HEK293 (cell line): ENCODE measurements around the gene PHLDA1.

Experiments
- CTCF ChIA-PET: fragments of 350-600 bp; formaldehyde crosslinking; extraction: SDS; loops from one replicate; lab custom pipeline; 2021; ENCODE audit warnings: antibody characterized with exemption; lab: Yijun Ruan, JAX
- POLR2A ChIA-PET: fragments of 300-600 bp; formaldehyde crosslinking; extraction: SDS; loops from one replicate; lab custom pipeline; 2020; ENCODE audit warnings: antibody characterized with exemption, inconsistent platforms; lab: Yijun Ruan, JAX
- H3K27ac ChIP-seq: fragments of 200-500 bp; sonication (Bioruptor generic); 2 replicates; pipeline ENCODE4 v1.5.1; 2014; ENCODE audit warnings: low read depth, low read length, control low read depth, inconsistent platforms; ENCODE audit errors: extremely low read depth
- H3K36me3 ChIP-seq, 2 experiments: fragments of 200-500 bp in 1 of 2; sonication (Bioruptor generic) in 1 of 2; 1 replicate in 1 of 2; 2 replicates in 1 of 2; pipeline ENCODE4 v1.5.1; 2014 to 2017; ENCODE audit warnings: inconsistent platforms in 2 of 2, low read length in 2 of 2; ENCODE audit not compliant: control insufficient read depth in 2 of 2, insufficient read depth in 1 of 2
- H3K4me1 ChIP-seq: fragments of 200-500 bp; sonication (Bioruptor generic); 2 replicates; pipeline ENCODE4 v1.5.1; 2014; ENCODE audit warnings: mild to moderate bottlenecking, low read length, inconsistent platforms; ENCODE audit not compliant: control insufficient read depth, insufficient read depth
- H3K4me3 ChIP-seq: 2 replicates; pipeline ENCODE4 v1.5.1; 2011; ENCODE audit warnings: low read depth, mild to moderate bottlenecking, control low read depth, low read length, moderate library complexity
- H3K9me3 ChIP-seq: fragments of 200-500 bp; sonication (Bioruptor generic); 2 replicates; pipeline ENCODE4 v1.5.1; 2014; ENCODE audit warnings: low read depth, low read length, inconsistent platforms; ENCODE audit not compliant: control insufficient read depth, insufficient read depth
- BCL11A ChIP-seq: fragments of 450-650 bp; formaldehyde crosslinking; IDR thresholded peaks from 2 replicates; pipeline ENCODE4 v1.5.1; 2016; ENCODE audit warnings: low read depth, missing biosample characterization, missing genetic modification characterization
- IKZF3 ChIP-seq: fragments of 450-650 bp; IDR thresholded peaks from 2 replicates; pipeline ENCODE4 v1.5.0; 2018; ENCODE audit warnings: missing biosample characterization, mild to moderate bottlenecking, missing genetic modification characterization, moderate library complexity
- SCRT1 ChIP-seq: fragments of 450-650 bp; formaldehyde crosslinking; IDR thresholded peaks from 2 replicates; pipeline ENCODE4 v1.5.1; 2016; ENCODE audit warnings: missing biosample characterization, missing genetic modification characterization, borderline replicate concordance
- SETDB1 ChIP-seq: IDR thresholded peaks from one replicate; pipeline ENCODE4 v1.6.1; 2017; ENCODE audit warnings: mild to moderate bottlenecking, low read length, moderate library complexity, mixed read lengths; ENCODE audit not compliant: insufficient read length
- YY2 ChIP-seq: fragments of 450-650 bp; formaldehyde crosslinking; IDR thresholded peaks from 2 replicates; pipeline ENCODE4 v1.5.1; 2016; ENCODE audit warnings: missing biosample characterization, missing genetic modification characterization
- ZIC2 ChIP-seq: fragments of 450-650 bp; formaldehyde crosslinking; IDR thresholded peaks from 2 replicates; pipeline ENCODE4 v1.5.1; 2016; ENCODE audit warnings: missing biosample characterization, missing genetic modification characterization
- ZNF112 ChIP-seq: fragments of 450-650 bp; formaldehyde crosslinking; IDR thresholded peaks from 2 replicates; pipeline ENCODE4 v1.5.0; 2017; ENCODE audit warnings: missing biosample characterization, missing genetic modification characterization
- ZNF114 ChIP-seq: fragments of 450-650 bp; formaldehyde crosslinking; IDR thresholded peaks from 2 replicates; pipeline ENCODE4 v1.5.0; 2017; ENCODE audit warnings: missing biosample characterization, missing genetic modification characterization
- ZNF138 ChIP-seq: fragments of 450-650 bp; formaldehyde crosslinking; IDR thresholded peaks from 2 replicates; pipeline ENCODE4 v1.5.1; 2016; ENCODE audit warnings: missing biosample characterization, missing genetic modification characterization, borderline replicate concordance
- ZNF184 ChIP-seq: fragments of 450-650 bp; IDR thresholded peaks from 2 replicates; pipeline ENCODE4 v1.5.1; 2018; ENCODE audit warnings: missing biosample characterization, mild to moderate bottlenecking, missing genetic modification characterization
- ZNF19 ChIP-seq: fragments of 450-650 bp; formaldehyde crosslinking; IDR thresholded peaks from 2 replicates; pipeline ENCODE4; 2016; ENCODE audit warnings: missing biosample characterization, missing genetic modification characterization, low read depth
- ZNF23 ChIP-seq: fragments of 450-650 bp; formaldehyde crosslinking; IDR thresholded peaks from 2 replicates; pipeline ENCODE4 v1.5.1; 2016; ENCODE audit warnings: missing biosample characterization, missing genetic modification characterization, borderline replicate concordance
- ZNF24 ChIP-seq: fragments of 450-650 bp; formaldehyde crosslinking; IDR thresholded peaks from 2 replicates; pipeline ENCODE4 v1.5.1; 2016; ENCODE audit warnings: missing biosample characterization, missing genetic modification characterization
- ZNF302 ChIP-seq: fragments of 450-650 bp; formaldehyde crosslinking; IDR thresholded peaks from 2 replicates; pipeline ENCODE4 v1.5.1; 2016; ENCODE audit warnings: missing biosample characterization, missing genetic modification characterization, low read depth
- ZNF391 ChIP-seq: fragments of 450-650 bp; formaldehyde crosslinking; IDR thresholded peaks from 2 replicates; pipeline ENCODE4 v1.5.1; 2016; ENCODE audit warnings: low read depth, missing biosample characterization, missing genetic modification characterization, borderline replicate concordance
- ZNF426 ChIP-seq: fragments of 450-650 bp; formaldehyde crosslinking; IDR thresholded peaks from 2 replicates; pipeline ENCODE4 v1.5.1; 2017; ENCODE audit warnings: missing biosample characterization, missing genetic modification characterization, mild to moderate bottlenecking, inconsistent platforms, moderate library complexity
- TF ChIP-seq, protein P1 (sequence below): fragments of 450-650 bp; formaldehyde crosslinking; IDR thresholded peaks from 2 replicates; pipeline ENCODE4 v1.5.1; 2017; ENCODE audit warnings: missing biosample characterization, missing genetic modification characterization
- TF ChIP-seq, protein P2 (sequence below): fragments of 450-650 bp; formaldehyde crosslinking; IDR thresholded peaks from 2 replicates; pipeline ENCODE4 v1.5.1; 2016; ENCODE audit warnings: missing biosample characterization, missing genetic modification characterization
- TF ChIP-seq, protein P3 (sequence below): fragments of 450-650 bp; formaldehyde crosslinking; IDR thresholded peaks from 2 replicates; pipeline ENCODE4 v1.5.1; 2017; ENCODE audit warnings: missing biosample characterization, missing genetic modification characterization
- TF ChIP-seq, protein P4 (sequence below): fragments of 450-650 bp; formaldehyde crosslinking; IDR thresholded peaks from 2 replicates; pipeline ENCODE4 v1.5.1; 2017; ENCODE audit warnings: missing biosample characterization, missing genetic modification characterization
- TF ChIP-seq, protein P5 (sequence below): fragments of 450-650 bp; formaldehyde crosslinking; IDR thresholded peaks from 2 replicates; pipeline ENCODE4 v1.5.0; 2017; ENCODE audit warnings: missing biosample characterization, missing genetic modification characterization, borderline replicate concordance

The PHLDA1 gene

DNA sequence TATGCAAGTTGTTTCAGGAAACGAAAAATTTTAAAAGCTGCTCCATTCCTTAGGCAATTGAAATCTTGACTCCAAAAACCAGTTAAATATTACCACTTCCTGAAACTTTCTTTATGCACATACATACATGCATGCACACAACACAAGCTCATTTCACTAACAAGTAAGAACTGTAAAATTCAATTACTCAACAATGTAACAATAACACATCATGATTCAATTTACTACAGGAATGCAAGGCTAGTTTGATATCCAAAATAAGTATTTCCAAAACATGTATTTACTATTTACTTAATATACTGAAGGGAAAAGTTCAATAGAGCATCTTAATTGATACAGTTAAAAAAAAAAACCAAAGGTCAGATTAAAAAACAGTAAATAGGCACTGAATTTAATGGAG lies 33.3 kb upstream of the PHLDA1 start:
- TF ChIP-seq, protein P1, sequence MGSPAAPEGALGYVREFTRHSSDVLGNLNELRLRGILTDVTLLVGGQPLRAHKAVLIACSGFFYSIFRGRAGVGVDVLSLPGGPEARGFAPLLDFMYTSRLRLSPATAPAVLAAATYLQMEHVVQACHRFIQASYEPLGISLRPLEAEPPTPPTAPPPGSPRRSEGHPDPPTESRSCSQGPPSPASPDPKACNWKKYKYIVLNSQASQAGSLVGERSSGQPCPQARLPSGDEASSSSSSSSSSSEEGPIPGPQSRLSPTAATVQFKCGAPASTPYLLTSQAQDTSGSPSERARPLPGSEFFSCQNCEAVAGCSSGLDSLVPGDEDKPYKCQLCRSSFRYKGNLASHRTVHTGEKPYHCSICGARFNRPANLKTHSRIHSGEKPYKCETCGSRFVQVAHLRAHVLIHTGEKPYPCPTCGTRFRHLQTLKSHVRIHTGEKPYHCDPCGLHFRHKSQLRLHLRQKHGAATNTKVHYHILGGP (tag by site-specific recombination): no peak
- TF ChIP-seq, protein P2, sequence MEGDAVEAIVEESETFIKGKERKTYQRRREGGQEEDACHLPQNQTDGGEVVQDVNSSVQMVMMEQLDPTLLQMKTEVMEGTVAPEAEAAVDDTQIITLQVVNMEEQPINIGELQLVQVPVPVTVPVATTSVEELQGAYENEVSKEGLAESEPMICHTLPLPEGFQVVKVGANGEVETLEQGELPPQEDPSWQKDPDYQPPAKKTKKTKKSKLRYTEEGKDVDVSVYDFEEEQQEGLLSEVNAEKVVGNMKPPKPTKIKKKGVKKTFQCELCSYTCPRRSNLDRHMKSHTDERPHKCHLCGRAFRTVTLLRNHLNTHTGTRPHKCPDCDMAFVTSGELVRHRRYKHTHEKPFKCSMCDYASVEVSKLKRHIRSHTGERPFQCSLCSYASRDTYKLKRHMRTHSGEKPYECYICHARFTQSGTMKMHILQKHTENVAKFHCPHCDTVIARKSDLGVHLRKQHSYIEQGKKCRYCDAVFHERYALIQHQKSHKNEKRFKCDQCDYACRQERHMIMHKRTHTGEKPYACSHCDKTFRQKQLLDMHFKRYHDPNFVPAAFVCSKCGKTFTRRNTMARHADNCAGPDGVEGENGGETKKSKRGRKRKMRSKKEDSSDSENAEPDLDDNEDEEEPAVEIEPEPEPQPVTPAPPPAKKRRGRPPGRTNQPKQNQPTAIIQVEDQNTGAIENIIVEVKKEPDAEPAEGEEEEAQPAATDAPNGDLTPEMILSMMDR (tag by site-specific recombination): no peak
- TF ChIP-seq SETDB1: peak; percentile 84
- POLR2A ChIA-PET: no interaction called here
- Histone ChIP-seq H3K9me3 (no peaks in the 10 kb centered on the region), H3K36me3 (peaks cover 69 to 87% of the 10 kb centered on the region in 2 experiments), H3K4me1 (no peaks in the 10 kb centered on the region), H3K27ac (no peak overlapping the region), H3K4me3 (no peak overlapping the region)
- CTCF ChIA-PET: no interaction called here

DNA sequence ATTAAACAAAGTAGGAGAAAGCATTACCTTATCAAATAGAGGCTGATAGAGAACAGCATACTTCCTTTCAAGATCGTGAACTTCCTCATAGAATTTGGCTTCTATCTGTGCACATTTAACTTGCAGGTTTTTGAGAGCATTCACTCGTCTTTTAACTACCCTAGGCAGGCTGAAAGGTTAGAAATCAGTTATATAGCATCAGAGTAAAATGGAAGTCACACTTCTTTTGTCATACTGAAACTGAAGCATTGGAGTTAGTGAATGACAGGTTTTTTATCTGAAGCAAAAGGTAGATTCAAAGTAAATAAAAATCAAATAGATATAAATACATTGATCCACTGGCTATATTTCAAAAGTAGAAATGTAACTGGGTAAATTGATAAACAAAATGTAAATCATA lies 28.5 kb upstream of the PHLDA1 start:
- Histone ChIP-seq H3K27ac (no peak overlapping the region), H3K9me3 (no peaks in the 10 kb centered on the region)
- POLR2A ChIA-PET: no interaction called here

DNA sequence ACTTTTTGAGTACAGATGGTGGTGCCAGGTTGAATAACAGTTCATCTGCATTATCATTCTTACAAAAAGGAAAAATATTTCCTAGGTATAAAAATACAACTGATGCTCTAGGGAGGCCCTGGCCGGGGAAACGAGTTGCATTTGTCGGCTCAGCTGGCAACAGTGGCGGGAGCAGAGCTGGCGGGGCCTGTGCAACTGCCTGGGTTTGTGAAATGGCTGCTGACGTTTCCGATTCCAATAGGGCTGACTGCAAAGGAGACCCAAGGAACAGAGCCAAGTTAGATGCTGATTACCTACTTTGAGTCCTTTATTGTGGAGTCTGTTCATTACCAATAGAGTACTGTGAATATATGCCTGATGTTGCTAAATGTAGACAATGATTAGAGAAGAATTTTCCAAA lies 25.8 kb upstream of the PHLDA1 start:
- ChIA-PET POLR2A (no interaction called here), CTCF (no interaction called here)
- TF ChIP-seq YY2 (no peak), BCL11A (tag by site-specific recombination) (no peak), IKZF3 (tag by site-specific recombination) (no peak), ZNF114 (tag by site-specific recombination) (no peak), ZNF302 (no peak), SCRT1 (tag by site-specific recombination) (no peak)
- TF ChIP-seq, protein P3, sequence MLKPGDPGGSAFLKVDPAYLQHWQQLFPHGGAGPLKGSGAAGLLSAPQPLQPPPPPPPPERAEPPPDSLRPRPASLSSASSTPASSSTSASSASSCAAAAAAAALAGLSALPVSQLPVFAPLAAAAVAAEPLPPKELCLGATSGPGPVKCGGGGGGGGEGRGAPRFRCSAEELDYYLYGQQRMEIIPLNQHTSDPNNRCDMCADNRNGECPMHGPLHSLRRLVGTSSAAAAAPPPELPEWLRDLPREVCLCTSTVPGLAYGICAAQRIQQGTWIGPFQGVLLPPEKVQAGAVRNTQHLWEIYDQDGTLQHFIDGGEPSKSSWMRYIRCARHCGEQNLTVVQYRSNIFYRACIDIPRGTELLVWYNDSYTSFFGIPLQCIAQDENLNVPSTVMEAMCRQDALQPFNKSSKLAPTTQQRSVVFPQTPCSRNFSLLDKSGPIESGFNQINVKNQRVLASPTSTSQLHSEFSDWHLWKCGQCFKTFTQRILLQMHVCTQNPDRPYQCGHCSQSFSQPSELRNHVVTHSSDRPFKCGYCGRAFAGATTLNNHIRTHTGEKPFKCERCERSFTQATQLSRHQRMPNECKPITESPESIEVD (tag by site-specific recombination): no peak
- no peaks in the 10 kb centered on the region for H3K4me1 ChIP-seq
- H3K4me3 ChIP-seq: no peak overlapping the region
- peaks cover 76 to 97% of the 10 kb centered on the region in 2 experiments for H3K36me3 ChIP-seq
- H3K9me3 ChIP-seq: no peaks in the 10 kb centered on the region
- no peak overlapping the region for H3K27ac ChIP-seq

More for the DNA sequence above, 28.5 kb upstream of the PHLDA1 start:
- Histone ChIP-seq H3K4me1 (no peaks in the 10 kb centered on the region), H3K36me3 (peaks cover 74 to 87% of the 10 kb centered on the region in 2 experiments), H3K4me3 (no peak overlapping the region)
- CTCF ChIA-PET: no interaction called here
- TF ChIP-seq ZNF24 (tag by site-specific recombination) (no peak), ZNF112 (no peak), ZNF138 (tag by site-specific recombination) (no peak), ZNF426 (tag by site-specific recombination) (no peak), ZIC2 (tag by site-specific recombination) (no peak), ZNF23 (tag by site-specific recombination) (no peak), ZNF391 (no peak), ZNF19 (tag by site-specific recombination) (no peak), ZNF184 (tag by site-specific recombination) (no peak)
- TF ChIP-seq, protein P4, sequence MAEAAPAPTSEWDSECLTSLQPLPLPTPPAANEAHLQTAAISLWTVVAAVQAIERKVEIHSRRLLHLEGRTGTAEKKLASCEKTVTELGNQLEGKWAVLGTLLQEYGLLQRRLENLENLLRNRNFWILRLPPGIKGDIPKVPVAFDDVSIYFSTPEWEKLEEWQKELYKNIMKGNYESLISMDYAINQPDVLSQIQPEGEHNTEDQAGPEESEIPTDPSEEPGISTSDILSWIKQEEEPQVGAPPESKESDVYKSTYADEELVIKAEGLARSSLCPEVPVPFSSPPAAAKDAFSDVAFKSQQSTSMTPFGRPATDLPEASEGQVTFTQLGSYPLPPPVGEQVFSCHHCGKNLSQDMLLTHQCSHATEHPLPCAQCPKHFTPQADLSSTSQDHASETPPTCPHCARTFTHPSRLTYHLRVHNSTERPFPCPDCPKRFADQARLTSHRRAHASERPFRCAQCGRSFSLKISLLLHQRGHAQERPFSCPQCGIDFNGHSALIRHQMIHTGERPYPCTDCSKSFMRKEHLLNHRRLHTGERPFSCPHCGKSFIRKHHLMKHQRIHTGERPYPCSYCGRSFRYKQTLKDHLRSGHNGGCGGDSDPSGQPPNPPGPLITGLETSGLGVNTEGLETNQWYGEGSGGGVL: no peak
- TF ChIP-seq, protein P1 (tag by site-specific recombination): no peak
- TF ChIP-seq, protein P5, sequence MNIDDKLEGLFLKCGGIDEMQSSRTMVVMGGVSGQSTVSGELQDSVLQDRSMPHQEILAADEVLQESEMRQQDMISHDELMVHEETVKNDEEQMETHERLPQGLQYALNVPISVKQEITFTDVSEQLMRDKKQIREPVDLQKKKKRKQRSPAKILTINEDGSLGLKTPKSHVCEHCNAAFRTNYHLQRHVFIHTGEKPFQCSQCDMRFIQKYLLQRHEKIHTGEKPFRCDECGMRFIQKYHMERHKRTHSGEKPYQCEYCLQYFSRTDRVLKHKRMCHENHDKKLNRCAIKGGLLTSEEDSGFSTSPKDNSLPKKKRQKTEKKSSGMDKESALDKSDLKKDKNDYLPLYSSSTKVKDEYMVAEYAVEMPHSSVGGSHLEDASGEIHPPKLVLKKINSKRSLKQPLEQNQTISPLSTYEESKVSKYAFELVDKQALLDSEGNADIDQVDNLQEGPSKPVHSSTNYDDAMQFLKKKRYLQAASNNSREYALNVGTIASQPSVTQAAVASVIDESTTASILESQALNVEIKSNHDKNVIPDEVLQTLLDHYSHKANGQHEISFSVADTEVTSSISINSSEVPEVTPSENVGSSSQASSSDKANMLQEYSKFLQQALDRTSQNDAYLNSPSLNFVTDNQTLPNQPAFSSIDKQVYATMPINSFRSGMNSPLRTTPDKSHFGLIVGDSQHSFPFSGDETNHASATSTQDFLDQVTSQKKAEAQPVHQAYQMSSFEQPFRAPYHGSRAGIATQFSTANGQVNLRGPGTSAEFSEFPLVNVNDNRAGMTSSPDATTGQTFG (tag by site-specific recombination): no peak
